WTC11 (cell line): ENCODE measurements around the gene TLE4. TPM values are rescaled to one million over a fixed set of nuclear protein-coding genes. Genes with fewer than 3 reads are reported as not detected.

Source experiments
- ATAC-seq: fragments of 200-7000 bp; cut with Tn5 transposase; 2 replicates; pipeline ENCODE4 v1.10.0; 2021; ENCODE audit warnings: mild to moderate bottlenecking, moderate library complexity
- CTCF ChIA-PET: fragments of 300-600 bp; sonication (Branson Sonifier 250); formaldehyde crosslinking; loops from one replicate; lab custom pipeline; 2021; ENCODE audit warnings: antibody characterized with exemption; lab: Charles Lee
- POLR2A ChIA-PET: fragments of 350-600 bp; sonication (Branson Sonifier 250); formaldehyde crosslinking; loops from one replicate; lab custom pipeline; 2021; ENCODE audit warnings: antibody characterized with exemption; lab: Charles Lee
- DNase-seq: peaks from one replicate; pipeline ENCODE4 v3.0.0; 2021; ENCODE audit warnings: low spot score
- H3K27ac Mint-ChIP-seq: 2 replicates; pipeline ENCODE4 v1.8.0; 2021; ENCODE audit warnings: mixed read lengths
- H3K27me3 Mint-ChIP-seq: 2 replicates; pipeline ENCODE4 v1.8.0; 2021; ENCODE audit warnings: low read depth, mild to moderate bottlenecking, moderate library complexity, mixed read lengths
- H3K36me3 Mint-ChIP-seq: 2 replicates; pipeline ENCODE4 v1.8.0; 2021; ENCODE audit warnings: mixed read lengths
- H3K4me1 Mint-ChIP-seq: 2 replicates; pipeline ENCODE4 v1.8.0; 2022; ENCODE audit warnings: mixed read lengths
- H3K4me3 Mint-ChIP-seq: 2 replicates; pipeline ENCODE4 v1.8.0; 2021; ENCODE audit warnings: mild to moderate bottlenecking, moderate library complexity, mixed read lengths
- H3K9me3 Mint-ChIP-seq: 2 replicates; pipeline ENCODE4 v1.8.0; 2021; ENCODE audit warnings: mixed read lengths
- ATF1 ChIP-seq: sonication (generic); formaldehyde crosslinking; IDR thresholded peaks from 2 replicates; pipeline ENCODE4 v1.8.1; 2023; ENCODE audit warnings: mild to moderate bottlenecking, moderate library complexity, missing genetic modification reagents
- ATF2 ChIP-seq: sonication (generic); formaldehyde crosslinking; IDR thresholded peaks from 2 replicates; pipeline ENCODE4 v1.8.1; 2022; ENCODE audit warnings: low read depth, missing genetic modification reagents, borderline replicate concordance
- CREB1 ChIP-seq: sonication (generic); formaldehyde crosslinking; IDR thresholded peaks from 2 replicates; pipeline ENCODE4 v1.8.0; 2023; ENCODE audit warnings: mild to moderate bottlenecking, missing genetic modification reagents
- ELF4 ChIP-seq: sonication (generic); formaldehyde crosslinking; IDR thresholded peaks from 2 replicates; pipeline ENCODE4 v1.8.1; 2022; ENCODE audit warnings: low read depth, mild to moderate bottlenecking, moderate library complexity, missing genetic modification reagents
- ESRRA ChIP-seq: sonication (generic); formaldehyde crosslinking; IDR thresholded peaks from 2 replicates; pipeline ENCODE4 v1.8.1; 2022; ENCODE audit warnings: mild to moderate bottlenecking, missing genetic modification reagents, borderline replicate concordance
- KAT7 ChIP-seq: sonication (generic); formaldehyde crosslinking; IDR thresholded peaks from 2 replicates; pipeline ENCODE4 v1.8.1; 2023; ENCODE audit warnings: missing genetic modification reagents, mild to moderate bottlenecking, borderline replicate concordance
- NFYB ChIP-seq: sonication (generic); formaldehyde crosslinking; conservative IDR thresholded peaks from 2 replicates; pipeline ENCODE4 v1.8.0; 2022; ENCODE audit warnings: low read depth, missing genetic modification reagents
- NR2C2 ChIP-seq: sonication (generic); formaldehyde crosslinking; IDR thresholded peaks from 2 replicates; pipeline ENCODE4 v1.8.0; 2022; ENCODE audit warnings: mild to moderate bottlenecking, missing genetic modification reagents
- PRDM15 ChIP-seq: sonication (generic); formaldehyde crosslinking; IDR thresholded peaks from 2 replicates; pipeline ENCODE4 v1.8.0; 2022; ENCODE audit warnings: missing genetic modification reagents
- SMAD4 ChIP-seq: sonication (generic); formaldehyde crosslinking; IDR thresholded peaks from 2 replicates; pipeline ENCODE4 v1.8.0; 2022; ENCODE audit warnings: mild to moderate bottlenecking, missing genetic modification reagents
- STAT6 ChIP-seq: sonication (generic); formaldehyde crosslinking; conservative IDR thresholded peaks from 2 replicates; pipeline ENCODE4 v1.8.1; 2023; ENCODE audit warnings: mild to moderate bottlenecking, low read depth, missing genetic modification reagents, moderate library complexity
- ZNF416 ChIP-seq: fragments of 250-450 bp; sonication (Bioruptor Pico); IDR thresholded peaks from 2 replicates; pipeline ENCODE4 v1.9.0; 2021; ENCODE audit warnings: mild to moderate bottlenecking, inconsistent platforms
- ZNF532 ChIP-seq: fragments of 250-450 bp; sonication (Bioruptor Pico); IDR thresholded peaks from 2 replicates; pipeline ENCODE4 v1.9.0; 2021; ENCODE audit warnings: mild to moderate bottlenecking, borderline replicate concordance
- total RNA-seq: library from RNA; stranded (reverse); gene quantifications from 3 replicates; pipeline ENCODE4 v1.2.3, GENCODE V29; 2021
- TF ChIP-seq, protein P1 (sequence below): sonication (generic); formaldehyde crosslinking; IDR thresholded peaks from 2 replicates; pipeline ENCODE4 v1.8.0; 2022; ENCODE audit warnings: mild to moderate bottlenecking, missing genetic modification reagents

The TLE4 gene
- total RNA-seq, 1 experiment from 2014 or later: 48.1 TPM

GRCh38 chr9:79774356-79774755 is 202.6 kb downstream of the TLE4 start:
- H3K4me1 Mint-ChIP-seq: peaks cover 16% of the 10 kb centered on the region
- POLR2A ChIA-PET: no interaction called here
- H3K27ac Mint-ChIP-seq: no peak overlapping the region
- ATAC-seq (no peak), DNase-seq (no peak)
- no peaks in the 10 kb centered on the region for H3K27me3 Mint-ChIP-seq
- no peaks in the 10 kb centered on the region for H3K36me3 Mint-ChIP-seq
- no peak for TF ChIP-seq CREB1 (CRISPR knock-in tag)
- TF ChIP-seq NFYB (CRISPR knock-in tag): no peak
- TF ChIP-seq NR2C2 (CRISPR knock-in tag): no peak
- no peak for TF ChIP-seq ZNF416 (CRISPR knock-in tag)
- TF ChIP-seq ATF1 (CRISPR knock-in tag): no peak
- no peak for TF ChIP-seq ELF4 (CRISPR knock-in tag)
- no peak for TF ChIP-seq STAT6
- no peak for TF ChIP-seq SMAD4 (CRISPR knock-in tag)
- no peak for TF ChIP-seq PRDM15 (CRISPR knock-in tag)
- TF ChIP-seq KAT7 (CRISPR knock-in tag): no peak
- TF ChIP-seq, protein P1, sequence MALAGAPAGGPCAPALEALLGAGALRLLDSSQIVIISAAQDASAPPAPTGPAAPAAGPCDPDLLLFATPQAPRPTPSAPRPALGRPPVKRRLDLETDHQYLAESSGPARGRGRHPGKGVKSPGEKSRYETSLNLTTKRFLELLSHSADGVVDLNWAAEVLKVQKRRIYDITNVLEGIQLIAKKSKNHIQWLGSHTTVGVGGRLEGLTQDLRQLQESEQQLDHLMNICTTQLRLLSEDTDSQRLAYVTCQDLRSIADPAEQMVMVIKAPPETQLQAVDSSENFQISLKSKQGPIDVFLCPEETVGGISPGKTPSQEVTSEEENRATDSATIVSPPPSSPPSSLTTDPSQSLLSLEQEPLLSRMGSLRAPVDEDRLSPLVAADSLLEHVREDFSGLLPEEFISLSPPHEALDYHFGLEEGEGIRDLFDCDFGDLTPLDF (CRISPR knock-in tag): no peak
- no peak for TF ChIP-seq ESRRA
- no peak for TF ChIP-seq ATF2 (CRISPR knock-in tag)
- TF ChIP-seq ZNF532 (CRISPR knock-in tag): no peak
- no peak overlapping the region for H3K4me3 Mint-ChIP-seq
- H3K9me3 Mint-ChIP-seq: peaks cover 3% of the 10 kb centered on the region; the same call in 1 of the 2 replicates
- CTCF ChIA-PET: no interaction called here
